ENCODE measurements around the gene FSCN2.

- TF ChIP-seq CTCF (IDR thresholded peaks at IDR 0.05) (no peak), POLR2A (IDR thresholded peaks at IDR 0.05) (no peak)
These were observed 8.4 kb downstream of the FSCN2 start for GRCh38 chr17:81536299-81537290.

Measured in esophagus squamous epithelium (tissue), 4 donors.